Measurements from ENCODE around the gene ZNF18.
"Not testable (repeated sequence)": the region's sequence is repeated elsewhere in the genome, so short reads cannot be mapped to it uniquely, and the experiment has no call there.

Gene ZNF18

DNA sequence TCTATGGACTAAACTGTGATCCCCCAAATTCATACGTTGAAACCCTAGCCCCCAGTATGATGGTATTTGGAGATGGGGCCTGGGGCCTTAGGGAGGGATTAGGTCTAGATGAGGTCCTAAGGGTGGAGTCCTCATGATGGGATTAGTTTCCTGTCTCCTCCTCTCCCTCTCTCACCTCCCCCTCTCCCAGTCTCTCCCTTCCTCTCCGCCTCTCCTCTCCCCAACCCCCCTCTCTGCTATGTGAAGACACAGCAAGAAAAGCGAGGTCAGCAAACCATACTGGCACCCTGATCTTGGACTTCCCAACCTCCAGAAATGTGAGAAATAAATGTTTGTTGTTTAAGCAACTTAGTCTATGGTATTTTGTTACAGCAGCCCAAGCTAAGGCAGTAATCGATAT, 15.4 kb downstream of the ZNF18 start:
- no peak for DNase-seq

- DNase-seq, result no peak
These were observed 16.5 kb downstream of the ZNF18 start for GRCh38 chr17:11980813-11981212.

DNA sequence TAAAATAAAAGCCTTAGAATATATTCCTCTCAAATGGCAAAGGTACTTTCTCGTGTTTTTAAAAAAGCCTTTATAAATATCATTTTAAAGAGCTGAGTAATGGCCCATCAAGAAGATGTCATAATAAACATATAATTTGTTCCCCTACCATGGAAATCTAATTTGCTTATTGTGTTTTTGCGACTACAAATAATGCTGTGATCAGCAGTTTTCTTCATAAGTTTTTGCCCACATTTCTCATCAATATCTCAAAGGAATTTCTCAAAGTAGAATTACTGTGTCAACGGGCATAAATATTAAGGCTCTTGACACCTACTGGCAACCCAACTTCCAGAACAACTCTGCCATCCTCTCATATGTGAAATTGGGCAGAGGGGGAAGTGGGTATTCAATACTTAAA, 17.5 kb downstream of the ZNF18 start:
- DNase-seq, result no peak

- DNase-seq, result not testable (repeated sequence)
These were observed 24.5 kb downstream of the ZNF18 start for GRCh38 chr17:11972741-11973140.

GRCh38 chr17:11969565-11969964, 27.7 kb downstream of the ZNF18 start:
- no peak for DNase-seq

DNA sequence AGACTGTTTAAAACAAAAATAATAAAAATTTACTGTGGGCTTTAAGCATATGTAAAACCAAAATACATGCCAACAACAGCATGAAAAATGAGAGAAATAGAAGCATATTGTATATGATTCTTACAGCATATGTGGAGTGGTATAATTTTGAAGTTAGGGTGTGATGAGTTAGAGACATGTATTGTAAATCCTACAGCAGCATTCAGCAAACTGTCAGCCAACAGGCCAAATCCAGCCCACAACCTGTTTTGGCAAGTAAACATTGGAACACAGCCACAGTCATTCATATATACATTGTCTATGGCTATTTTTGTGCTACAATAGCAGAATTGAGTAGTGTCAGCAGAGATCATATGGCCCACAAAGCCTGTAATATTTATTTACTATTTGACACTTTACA, 42.3 kb downstream of the ZNF18 start:
- no peak for DNase-seq

DNA sequence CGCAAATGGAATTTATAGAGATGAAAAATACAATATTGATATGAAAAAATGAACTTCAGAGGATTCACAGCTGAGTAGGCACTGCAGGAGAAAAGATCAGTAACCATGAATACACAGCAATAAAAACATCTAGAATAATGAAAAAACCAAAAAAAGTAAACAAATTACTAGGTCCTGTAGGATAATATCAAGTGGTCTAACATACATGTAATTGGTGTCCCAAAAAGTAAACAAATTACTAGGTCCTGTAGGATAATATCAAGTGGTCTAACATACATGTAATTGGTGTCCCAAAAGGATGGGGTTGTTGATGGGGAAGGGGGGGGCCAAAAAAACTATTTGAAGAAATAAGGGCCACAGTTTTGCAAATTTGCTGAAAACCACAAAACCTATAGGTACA, 43.4 kb downstream of the ZNF18 start:
- no peak for DNase-seq

DNA sequence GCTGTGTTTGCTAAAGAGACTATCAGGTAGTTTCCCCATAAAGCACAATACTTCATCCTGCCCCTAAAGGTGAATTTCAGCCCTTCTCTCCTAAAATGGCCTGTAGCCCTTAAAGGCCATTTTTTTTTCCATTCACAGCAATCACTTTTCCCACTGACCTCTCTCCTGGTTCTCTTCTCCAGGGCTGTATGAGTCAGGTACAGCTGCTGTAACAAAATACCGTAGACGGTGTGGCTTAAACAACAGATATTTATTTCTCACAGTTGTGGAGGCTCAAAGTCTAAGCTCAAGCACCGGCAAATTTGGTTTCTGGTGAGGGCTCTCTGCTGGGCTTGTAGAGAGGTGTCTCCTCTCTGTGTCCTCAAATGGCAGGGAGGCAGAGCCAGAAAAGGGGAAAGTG, 44.7 kb downstream of the ZNF18 start:
- DNase-seq, result no peak

DNA sequence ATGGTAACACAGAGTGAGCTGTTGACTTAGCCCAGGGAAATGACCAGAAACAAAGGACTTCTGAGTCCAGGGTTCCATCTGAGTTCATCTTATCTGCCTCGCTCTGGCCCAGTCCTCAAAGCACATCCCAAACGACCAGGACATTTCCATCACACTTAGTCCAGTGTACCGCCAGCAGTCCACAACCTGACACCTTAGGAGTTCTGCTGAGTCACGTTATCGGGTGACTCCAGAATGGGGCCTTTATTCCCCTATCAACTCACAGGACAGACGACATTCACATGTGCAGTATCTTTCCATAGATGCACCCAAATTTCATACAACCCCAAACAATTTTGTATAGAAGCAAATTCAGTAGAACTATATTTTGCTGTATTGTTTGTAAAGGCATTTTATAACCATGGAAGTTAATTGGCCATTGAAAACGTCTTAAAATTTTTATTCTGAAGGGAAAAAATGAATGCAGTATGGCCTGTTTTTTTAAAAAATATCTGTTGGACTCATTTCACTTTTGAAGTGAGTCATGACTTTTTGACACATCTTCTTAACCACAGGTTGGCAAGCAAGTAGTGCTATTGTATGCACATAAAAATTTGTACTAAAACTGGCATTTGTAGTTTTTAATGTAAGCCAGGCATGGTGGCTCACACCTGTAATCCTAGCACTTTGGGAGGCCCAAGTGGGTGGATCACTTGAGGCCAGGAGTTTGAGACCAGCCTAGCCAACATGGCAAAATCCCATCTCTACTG, 46.3 kb downstream of the ZNF18 start:
- no peak for DNase-seq

DNA sequence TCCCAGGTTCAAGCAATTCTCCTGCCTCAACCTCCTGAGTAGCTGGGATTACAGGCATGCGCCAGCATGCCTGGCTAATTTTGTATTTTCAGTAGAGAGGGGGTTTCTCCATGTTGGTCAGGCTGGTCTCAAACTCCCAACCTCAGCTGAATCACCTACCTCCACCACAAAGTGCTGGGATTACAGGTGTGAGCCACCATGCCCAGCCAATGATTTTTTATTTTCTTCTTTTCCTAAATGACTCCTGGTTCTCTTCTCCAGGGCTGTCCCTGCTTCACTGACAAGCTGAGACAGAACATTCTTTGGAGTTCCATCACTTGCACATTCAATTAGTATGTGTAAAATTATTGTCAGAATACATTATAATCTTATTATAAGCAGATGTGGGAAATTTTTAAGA, 47.7 kb downstream of the ZNF18 start:
- DNase-seq, result not testable (repeated sequence)

DNA sequence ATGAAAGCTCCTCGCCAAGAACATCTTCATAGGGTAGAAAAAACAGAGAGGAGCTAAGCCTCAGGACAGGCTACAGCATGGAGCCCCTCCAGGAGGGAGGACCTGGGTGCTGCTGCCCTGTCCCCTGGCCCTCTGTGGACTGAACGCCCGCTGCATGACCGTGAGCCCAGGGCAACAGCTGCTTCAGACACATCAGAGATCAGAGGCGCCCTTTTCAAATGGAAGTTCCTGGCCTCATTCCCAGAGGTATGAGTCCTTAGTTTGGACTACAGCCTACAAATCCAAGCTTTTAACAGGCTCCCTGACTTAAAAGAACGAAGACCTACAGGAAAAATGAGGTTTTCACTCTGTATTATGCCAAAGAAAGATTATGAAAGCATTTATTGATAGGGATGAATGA, 48.5 kb downstream of the ZNF18 start:
- DNase-seq, result no peak

DNA sequence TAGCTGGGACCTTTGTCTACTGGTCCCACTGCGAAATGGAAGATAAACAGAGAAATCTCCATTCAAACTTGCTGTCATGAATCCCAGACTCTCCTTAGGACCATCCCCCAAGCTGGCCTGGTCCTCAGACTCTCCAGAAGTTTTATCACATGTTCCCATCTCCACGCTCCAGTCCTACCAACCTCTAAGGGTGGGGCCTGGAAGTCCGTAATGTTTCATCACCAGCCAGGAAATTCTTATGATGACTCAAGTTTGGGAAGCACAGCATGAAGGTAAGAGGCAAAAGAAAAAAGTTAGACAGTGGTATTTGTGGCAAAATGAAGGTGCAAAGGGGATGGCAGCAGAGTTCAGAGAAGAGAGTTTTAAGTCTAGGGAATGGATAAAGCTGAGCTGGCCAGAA, 52.7 kb downstream of the ZNF18 start:
- no peak for DNase-seq

- no peak for DNase-seq
These were observed 53.4 kb downstream of the ZNF18 start for GRCh38 chr17:11943759-11944347.

- not testable (repeated sequence) for DNase-seq
These were observed 54.2 kb downstream of the ZNF18 start for GRCh38 chr17:11943086-11943485.

DNA sequence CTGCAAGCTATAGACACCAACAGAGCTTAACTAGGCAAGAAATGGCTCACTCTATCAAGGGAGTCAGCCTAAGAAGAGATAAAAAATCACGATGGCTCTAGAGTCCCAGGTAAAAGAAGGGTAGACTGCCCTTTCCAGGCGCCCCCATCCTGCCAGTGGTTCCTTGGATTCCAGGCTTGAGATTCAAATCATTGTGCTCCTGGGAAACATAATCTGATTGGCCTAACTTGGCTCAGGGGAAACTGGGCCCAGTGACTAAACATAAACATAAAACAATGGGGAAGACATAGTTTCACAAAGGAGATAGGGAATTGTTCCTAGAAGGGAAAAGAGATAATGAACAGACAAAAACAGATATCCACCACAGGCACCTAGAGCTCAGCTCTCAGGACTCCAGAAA, 56.4 kb downstream of the ZNF18 start:
- no peak for DNase-seq

- DNase-seq, result no peak
These were observed 61.4 kb downstream of the ZNF18 start for GRCh38 chr17:11935734-11936406.

GRCh38 chr17:11932337-11932898, 64.9 kb downstream of the ZNF18 start:
- DNase-seq, result no peak

GRCh38 chr17:11928436-11928835, 68.8 kb downstream of the ZNF18 start:
- no peak for DNase-seq
